Measurements from ENCODE around the gene VGLL4. TPM values are rescaled to one million over a fixed set of nuclear protein-coding genes. Genes with fewer than 3 reads are reported as not detected.

Gene VGLL4
- total RNA-seq, 1 experiment from 2014 or later, result 42.1 TPM

DNA sequence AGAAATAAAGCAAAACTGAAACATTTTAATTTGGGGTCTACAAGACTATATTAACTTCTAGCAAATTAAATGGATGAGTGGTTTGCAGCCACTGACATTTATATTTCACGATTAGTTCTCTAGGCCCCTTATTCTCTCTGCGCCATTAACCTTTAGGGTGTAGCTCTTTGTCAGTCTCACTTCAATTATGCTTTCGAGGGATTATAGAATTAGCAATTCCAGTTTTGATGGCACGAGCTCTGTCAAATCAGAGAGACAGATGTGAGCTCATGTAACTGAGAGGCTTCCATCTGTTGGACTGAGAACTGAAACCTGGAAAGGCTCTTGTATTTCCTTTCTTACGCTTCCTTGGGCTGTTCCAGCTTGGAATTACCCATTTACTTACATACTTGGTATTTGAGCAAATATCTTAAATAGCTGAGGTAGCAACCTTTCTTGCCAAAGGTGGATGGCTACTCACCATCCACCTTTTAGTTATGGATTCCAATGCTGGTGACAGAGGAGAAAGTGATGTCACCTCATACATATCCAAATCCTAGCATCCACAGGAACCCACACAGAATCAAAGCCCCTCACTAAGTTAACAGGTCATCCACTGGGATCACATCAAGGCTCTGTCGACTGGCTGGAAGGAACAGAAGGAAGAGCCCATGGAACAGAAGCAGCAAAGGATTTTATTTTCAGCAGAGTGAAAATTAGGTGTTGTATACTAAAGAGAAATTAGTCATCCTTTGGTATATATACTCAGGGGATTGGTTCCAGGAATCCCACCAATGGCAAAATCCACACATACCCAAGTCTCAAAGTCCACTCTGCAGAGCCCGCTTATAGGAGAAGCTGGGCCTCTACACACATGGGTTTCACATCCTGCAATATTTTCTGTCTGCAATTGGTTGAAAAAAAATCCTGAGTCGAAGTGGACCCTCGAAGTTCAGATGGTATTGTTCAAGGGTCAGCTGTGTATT lies 20.8 kb downstream of the VGLL4 start:
- H3K4me3 Mint-ChIP-seq, result no peak overlapping the region
- H3K4me1 Mint-ChIP-seq, result peaks cover 51 to 56% of the 10 kb centered on the region in 2 experiments
- Histone ChIP-seq H4K8ac (replicated peaks; ENCODE audit: insufficient read length, low read depth, low read length) (no peak overlapping the region), H2BK15ac (ENCODE audit: low read depth, low read length) (no peak overlapping the region), H3K4me1 (ENCODE audit: insufficient read depth, low read length) (no peaks in the 10 kb centered on the region), H3K18ac (ENCODE audit: insufficient read length, low read depth, low read length) (no peak overlapping the region), H3K79me2 (ENCODE audit: insufficient read depth, low read length) (peaks cover 22% of the 10 kb centered on the region; the same call in 1 of the 2 replicates), H3K14ac (ENCODE audit: insufficient read depth, low read length) (no peak overlapping the region), H2AK5ac (ENCODE audit: insufficient read length, low read length) (no peak overlapping the region), H4K91ac (ENCODE audit: insufficient read length, low read depth, low read length) (no peak overlapping the region), H2BK20ac (ENCODE audit: low read depth, low read length, poor library complexity, severe bottlenecking) (no peak overlapping the region), H2BK120ac (ENCODE audit: low read depth, low read length, poor library complexity, severe bottlenecking) (no peak overlapping the region), H3K4ac (ENCODE audit: low read depth, low read length) (no peak overlapping the region), H2AFZ (ENCODE audit: low read length) (no peak overlapping the region), H3K27ac (ENCODE audit: insufficient read length, low read depth, low read length) (no peak overlapping the region), H3K23ac (ENCODE audit: insufficient read length, low read depth, low read length) (no peak overlapping the region), H3K56ac (ENCODE audit: insufficient read length, low read depth, low read length) (no peak overlapping the region), H3K9ac (ENCODE audit: extremely low read depth, insufficient read length, low read length) (no peak overlapping the region), H4K5ac (ENCODE audit: insufficient read length, low read depth, low read length) (no peak overlapping the region), H3K9me3 (ENCODE audit: control insufficient read depth, low read depth, low read length) (no peaks in the 10 kb centered on the region), H3K79me1 (ENCODE audit: insufficient read depth, low read depth, low read length, poor library complexity, severe bottlenecking) (peaks cover 4% of the 10 kb centered on the region), H3K27me3 (ENCODE audit: insufficient read depth, low read length) (no peaks in the 10 kb centered on the region), H2BK5ac (ENCODE audit: insufficient read length, low read length) (no peak overlapping the region), H3T11ph (ENCODE audit: low read length) (no peak overlapping the region), H3K23me2 (ENCODE audit: insufficient read length, low read depth, low read length, poor library complexity, severe bottlenecking) (no peaks in the 10 kb centered on the region), H2BK12ac (ENCODE audit: insufficient read length, low read depth, low read length) (no peak overlapping the region), H3K4me2 (ENCODE audit: insufficient read depth, insufficient read length, low read length) (no peak overlapping the region), H4K20me1 (ENCODE audit: control insufficient read depth, insufficient read depth, insufficient read length) (no peaks in the 10 kb centered on the region)
- no CpG with 5 or more reads among the region's 9 CpGs for WGBS (ENCODE audit: extremely low coverage, insufficient read length, low lambda C conversion rate)
- no peaks in the 10 kb centered on the region for H3K9me3 Mint-ChIP-seq
- no peak overlapping the region for H3K27ac Mint-ChIP-seq
- TF ChIP-seq, protein P1, sequence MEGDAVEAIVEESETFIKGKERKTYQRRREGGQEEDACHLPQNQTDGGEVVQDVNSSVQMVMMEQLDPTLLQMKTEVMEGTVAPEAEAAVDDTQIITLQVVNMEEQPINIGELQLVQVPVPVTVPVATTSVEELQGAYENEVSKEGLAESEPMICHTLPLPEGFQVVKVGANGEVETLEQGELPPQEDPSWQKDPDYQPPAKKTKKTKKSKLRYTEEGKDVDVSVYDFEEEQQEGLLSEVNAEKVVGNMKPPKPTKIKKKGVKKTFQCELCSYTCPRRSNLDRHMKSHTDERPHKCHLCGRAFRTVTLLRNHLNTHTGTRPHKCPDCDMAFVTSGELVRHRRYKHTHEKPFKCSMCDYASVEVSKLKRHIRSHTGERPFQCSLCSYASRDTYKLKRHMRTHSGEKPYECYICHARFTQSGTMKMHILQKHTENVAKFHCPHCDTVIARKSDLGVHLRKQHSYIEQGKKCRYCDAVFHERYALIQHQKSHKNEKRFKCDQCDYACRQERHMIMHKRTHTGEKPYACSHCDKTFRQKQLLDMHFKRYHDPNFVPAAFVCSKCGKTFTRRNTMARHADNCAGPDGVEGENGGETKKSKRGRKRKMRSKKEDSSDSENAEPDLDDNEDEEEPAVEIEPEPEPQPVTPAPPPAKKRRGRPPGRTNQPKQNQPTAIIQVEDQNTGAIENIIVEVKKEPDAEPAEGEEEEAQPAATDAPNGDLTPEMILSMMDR (conservative IDR thresholded peaks at IDR 0.05), result no peak
- H3K27me3 Mint-ChIP-seq (ENCODE audit: low read depth), result no peaks in the 10 kb centered on the region
- DNase-seq, result no peak
- no peaks in the 10 kb centered on the region; a peak in 2 of 7 replicates for H3K36me3 Mint-ChIP-seq (ENCODE audit: insufficient read depth in 1 of 3, low read depth in 3 of 3)

Measured in H9 (cell line).